ENCODE results near the gene CYTH4. TPM values are rescaled to one million over a fixed set of nuclear protein-coding genes. Genes with fewer than 3 reads are reported as not detected.

Gene CYTH4
- total RNA-seq, 4 donors from 2014 or later, result 3.8 to 12.2 (median 5.9) TPM

- H3K27me3 ChIP-seq, result no peaks in the 10 kb centered on the region
- no peaks in the 10 kb centered on the region for H3K9me3 ChIP-seq
- no peak overlapping the region for H3K4me3 ChIP-seq
- no peak for TF ChIP-seq POLR2A (IDR thresholded peaks at IDR 0.05)
- no peak for TF ChIP-seq CTCF (IDR thresholded peaks at IDR 0.05)
- no peak for DNase-seq
- H3K4me1 ChIP-seq, result no peaks in the 10 kb centered on the region
- no peaks in the 10 kb centered on the region for H3K36me3 ChIP-seq
- intact Hi-C loops (cut with DNase I; ENCODE audit: low total_unique reads), result no loop called here
- no peak overlapping the region for H3K27ac ChIP-seq
Measured at GRCh38 chr22:37358917-37359316, 76.6 kb downstream of the CYTH4 start.

- H3K27me3 ChIP-seq, result no peaks in the 10 kb centered on the region
- no peaks in the 10 kb centered on the region for H3K4me1 ChIP-seq
- intact Hi-C loops (cut with DNase I; ENCODE audit: low total_unique reads), result no loop called here
- no peaks in the 10 kb centered on the region for H3K36me3 ChIP-seq
- H3K27ac ChIP-seq, result no peak overlapping the region
- no peaks in the 10 kb centered on the region for H3K9me3 ChIP-seq
- no peak for DNase-seq
- H3K4me3 ChIP-seq, result no peak overlapping the region
- no peak for TF ChIP-seq CTCF (IDR thresholded peaks at IDR 0.05)
Measured at GRCh38 chr22:37362621-37363020, 80.3 kb downstream of the CYTH4 start.

GRCh38 chr22:37363261-37363992, 81.1 kb downstream of the CYTH4 start:
- intact Hi-C loops (cut with DNase I; ENCODE audit: low total_unique reads), result no loop called here
- no peak for DNase-seq
- no peaks in the 10 kb centered on the region for H3K9me3 ChIP-seq

More at GRCh38 chr22:37363261-37363992, 81.1 kb downstream of the CYTH4 start:
- Histone ChIP-seq H3K27ac (no peak overlapping the region), H3K36me3 (no peaks in the 10 kb centered on the region), H3K4me3 (no peak overlapping the region), H3K27me3 (no peaks in the 10 kb centered on the region), H3K4me1 (no peaks in the 10 kb centered on the region)
- TF ChIP-seq POLR2A (IDR thresholded peaks at IDR 0.05) (no peak), CTCF (IDR thresholded peaks at IDR 0.05) (no peak)

Other genes with a start within 250 kb of the CYTH4 start
- gene KCTD17, start 230.8 kb upstream of the CYTH4 start, total RNA-seq, result 10 to 100 TPM in 2 of 4 donors, 1 to 10 TPM in 1, under 1 TPM in 1; 0.59 to 31.7 (median 15.4) TPM
- gene TMPRSS6, start 172.8 kb upstream of the CYTH4 start, total RNA-seq, result not detected
- gene IL2RB, start 132.6 kb upstream of the CYTH4 start, total RNA-seq, result 1 to 10 TPM in 1 of 4 donors, under 1 TPM in 1, not detected in 2; 0.48 to 1.6 TPM
- 10 to 100 TPM in 1 of 4 donors, 1 to 10 TPM in 2, under 1 TPM in 1; 0.29 to 16.0 (median 3.1) TPM for gene C1QTNF6, start 94.3 kb upstream of the CYTH4 start, total RNA-seq
- gene SSTR3, start 70.0 kb upstream of the CYTH4 start, total RNA-seq, result 1 to 10 TPM in 2 of 4 donors, under 1 TPM in 1, not detected in 1; under 0.01 to 5.8 (median 3.1) TPM
- gene RAC2, start 38.2 kb upstream of the CYTH4 start, total RNA-seq, result 1 to 10 TPM; 2.4 to 6.7 (median 4.5) TPM
- gene ELFN2, start 145.0 kb downstream of the CYTH4 start, total RNA-seq, result under 1 TPM in 2 of 4 donors, not detected in 2; 0.30 to 0.76 TPM
- 10 to 100 TPM in 3 of 4 donors, 1 to 10 TPM in 1; 7.6 to 71.2 (median 28.7) TPM for gene MFNG, start 203.9 kb downstream of the CYTH4 start, total RNA-seq
- gene CARD10, start 236.9 kb downstream of the CYTH4 start, total RNA-seq, result 10 to 100 TPM in 2 of 4 donors, 1 to 10 TPM in 2; 4.6 to 23.4 (median 10.2) TPM

Data from uterus (tissue), 4 donors.